SK-N-SH (cell line): Measurements from ENCODE around the gene PRMT7. TPM values are rescaled to one million over a fixed set of nuclear protein-coding genes. Genes with fewer than 3 reads are reported as not detected.

Experiments used
- CTCF ChIA-PET: fragments of 300-600, 350-600 bp; formaldehyde crosslinking; extraction: SDS; loops from one replicate; lab custom pipeline; 2021; lab: Yijun Ruan, JAX
- POLR2A ChIA-PET: fragments of 350-600 bp; sonication (Branson Sonifier 250); formaldehyde crosslinking; extraction: SDS; loops from one replicate; lab custom pipeline; 2020; ENCODE audit warnings: antibody characterized with exemption, inconsistent platforms; lab: Yijun Ruan, JAX
- DNase-seq: peaks from one replicate; pipeline ENCODE4 v3.0.0; 2012
- H2AFZ ChIP-seq: fragments of 200-600 bp; sonication (generic); 2 replicates; pipeline ENCODE4 v1.8.1; 2016; ENCODE audit warnings: antibody characterized with exemption, mild to moderate bottlenecking, low read depth
- H3F3A ChIP-seq: fragments of 200-600 bp; sonication (generic); replicated peaks from 2 replicates; pipeline ENCODE3; 2016; ENCODE audit warnings: antibody characterized with exemption, mild to moderate bottlenecking; ENCODE audit not compliant: insufficient read depth
- H3K27ac ChIP-seq, 2 experiments: fragments of 200-500 bp in 1 of 2; fragments of 200-600 bp in 1 of 2; sonication (Bioruptor generic) in 1 of 2; sonication (generic), shearing (Covaris generic) in 1 of 2; 2 replicates each; pipeline versions ENCODE4 v1.5.1 to v1.6.1; 2014 to 2016; ENCODE audit warnings: low read depth in 2 of 2, inconsistent platforms in 1 of 2, low read length in 1 of 2, mild to moderate bottlenecking in 1 of 2, mixed read lengths in 1 of 2
- H3K27me3 ChIP-seq: fragments of 200-600 bp; sonication (generic), shearing (Covaris generic); 2 replicates; pipeline ENCODE4 v1.6.1; 2016; ENCODE audit warnings: mixed run types; ENCODE audit not compliant: insufficient read depth
- H3K36me3 ChIP-seq, 2 experiments: fragments of 200-500 bp in 1 of 2; fragments of 200-600 bp in 1 of 2; sonication (Bioruptor generic) in 1 of 2; sonication (generic) in 1 of 2; replicated peaks in 1 of 2; 2 replicates each; pipeline versions ENCODE3 to v1.5.1; 2014 to 2016; ENCODE audit warnings: low read length in 1 of 2, mild to moderate bottlenecking in 1 of 2; ENCODE audit not compliant: insufficient read depth in 2 of 2, control insufficient read depth in 1 of 2
- H3K4me1 ChIP-seq, 2 experiments: fragments of 200-500 bp in 1 of 2; fragments of 200-600 bp in 1 of 2; sonication (Bioruptor generic) in 1 of 2; sonication (generic), shearing (Covaris generic) in 1 of 2; 2 replicates each; pipeline versions ENCODE4 v1.5.1 to v1.6.1; 2014 to 2016; ENCODE audit warnings: low read depth in 1 of 2, low read length in 1 of 2, mixed run types in 1 of 2; ENCODE audit not compliant: insufficient read depth in 2 of 2, control insufficient read depth in 1 of 2
- H3K4me2 ChIP-seq: fragments of 200-600 bp; sonication (generic), shearing (Covaris generic); 2 replicates; pipeline ENCODE4 v1.6.1; 2017; ENCODE audit warnings: mixed run types
- H3K4me3 ChIP-seq, 2 experiments: fragments of 200-500 bp in 1 of 2; fragments of 200-600 bp in 1 of 2; sonication (Bioruptor generic) in 1 of 2; sonication (generic), shearing (Covaris generic) in 1 of 2; 2 replicates each; pipeline versions ENCODE4 v1.5.1 to v1.8.1; 2014 to 2016; ENCODE audit warnings: low read depth in 2 of 2, inconsistent platforms in 1 of 2, low read length in 1 of 2, mild to moderate bottlenecking in 1 of 2, mixed read lengths in 1 of 2, moderate library complexity in 1 of 2
- H3K79me2 ChIP-seq: fragments of 200-600 bp; sonication (generic); 2 replicates; pipeline ENCODE4 v1.8.1; 2017; ENCODE audit warnings: mild to moderate bottlenecking; ENCODE audit not compliant: insufficient read depth
- H3K9ac ChIP-seq: fragments of 200-600 bp; sonication (generic); 2 replicates; pipeline ENCODE4 v1.6.1; 2017; ENCODE audit warnings: mixed run types
- H3K9me2 ChIP-seq: fragments of 200-600 bp; sonication (generic); 2 replicates; pipeline ENCODE4 v1.6.1; 2017; ENCODE audit warnings: mixed run types
- H3K9me3 ChIP-seq: fragments of 200-600 bp; sonication (generic); 2 replicates; pipeline ENCODE4 v1.6.1; 2017; ENCODE audit warnings: mixed run types, mild to moderate bottlenecking, moderate library complexity
- H4K20me1 ChIP-seq: fragments of 200-600 bp; sonication (generic); 2 replicates; pipeline ENCODE4 v1.6.1; 2017; ENCODE audit warnings: mild to moderate bottlenecking, mixed run types; ENCODE audit not compliant: insufficient read depth
- CHD2 ChIP-seq: fragments of 150-350 bp; IDR thresholded peaks from 2 replicates; pipeline ENCODE4 v1.6.1; 2018; ENCODE audit warnings: low read length; ENCODE audit not compliant: partially characterized antibody
- FOXJ3 ChIP-seq: sonication (generic); formaldehyde crosslinking; IDR thresholded peaks from 2 replicates; pipeline ENCODE4 v1.5.1; 2020; ENCODE audit warnings: mild to moderate bottlenecking, missing genetic modification reagents
- JUND ChIP-seq: IDR thresholded peaks from 2 replicates; pipeline ENCODE4 v1.4.0; 2012
- MEF2A ChIP-seq: IDR thresholded peaks from 2 replicates; pipeline ENCODE4 v1.4.0; 2012; ENCODE audit warnings: low read depth, borderline replicate concordance
- NRF1 ChIP-seq: IDR thresholded peaks from 2 replicates; pipeline ENCODE4 v1.6.1; 2012; ENCODE audit warnings: low read depth, mild to moderate bottlenecking, low read length
- POLR2AphosphoS5 ChIP-seq: IDR thresholded peaks from 2 replicates; pipeline ENCODE4 v1.6.1; 2012; ENCODE audit warnings: low read depth, low read length
- RAD21 ChIP-seq: IDR thresholded peaks from 2 replicates; pipeline ENCODE4 v1.6.1; 2012; ENCODE audit warnings: mild to moderate bottlenecking, low read length
- RCOR1 ChIP-seq: fragments of 150-350 bp; IDR thresholded peaks from 2 replicates; pipeline ENCODE4 v1.6.1; 2017; ENCODE audit warnings: antibody characterized with exemption, low read length
- RXRA ChIP-seq: IDR thresholded peaks from 2 replicates; pipeline ENCODE4 v1.4.0; 2012; ENCODE audit warnings: low read depth, mild to moderate bottlenecking, borderline replicate concordance
- SIN3A ChIP-seq: IDR thresholded peaks from 2 replicates; pipeline ENCODE4 v1.6.1; 2012; ENCODE audit warnings: low read depth, mild to moderate bottlenecking, low read length, moderate library complexity, borderline replicate concordance
- TAF1 ChIP-seq: IDR thresholded peaks from 2 replicates; pipeline ENCODE4 v1.6.1; 2012; ENCODE audit warnings: low read depth, mild to moderate bottlenecking, low read length, moderate library complexity, borderline replicate concordance
- TCF12 ChIP-seq: IDR thresholded peaks from 2 replicates; pipeline ENCODE4 v1.4.0; 2012
- WGBS: methylation state at CpG from one replicate; pipeline ENCODE4 v1.1.6; 2017; ENCODE audit warnings: low lambda C conversion rate; 5-methylcytosine and 5-hydroxymethylcytosine counted together
- polyA plus RNA-seq, 3 experiments: library from polyadenylated mRNA; depleted of rRNA; stranded (reverse); fragments of >200 nt; gene quantifications; 2 replicates each; pipeline ENCODE4 v1.2.3, GENCODE V29; 2012
- TF ChIP-seq, protein P1 (sequence below): IDR thresholded peaks from 2 replicates; pipeline ENCODE4 v1.4.0; 2012; ENCODE audit warnings: low read depth, borderline replicate concordance
- TF ChIP-seq, protein P2 (sequence below): IDR thresholded peaks from 2 replicates; pipeline ENCODE4 v1.6.1; 2012; ENCODE audit warnings: mild to moderate bottlenecking, low read depth, low read length, moderate library complexity
- TF ChIP-seq, protein P3 (sequence below): fragments of 150-350 bp; IDR thresholded peaks from 2 replicates; pipeline ENCODE4 v1.6.1; 2017; ENCODE audit warnings: antibody characterized with exemption, low read length, low read depth, borderline replicate concordance
- TF ChIP-seq, protein P4 (sequence below): IDR thresholded peaks from 2 replicates; pipeline ENCODE4 v1.4.0; 2012; ENCODE audit warnings: low read depth
- TF ChIP-seq, protein P5 (sequence below): IDR thresholded peaks from 2 replicates; pipeline ENCODE4 v1.4.0; 2012; ENCODE audit warnings: low read depth, borderline replicate concordance

The PRMT7 gene
- polyA plus RNA-seq, 1 of the 3 experiments (the other 2 are of a cell fraction), result 46.0 TPM

DNA sequence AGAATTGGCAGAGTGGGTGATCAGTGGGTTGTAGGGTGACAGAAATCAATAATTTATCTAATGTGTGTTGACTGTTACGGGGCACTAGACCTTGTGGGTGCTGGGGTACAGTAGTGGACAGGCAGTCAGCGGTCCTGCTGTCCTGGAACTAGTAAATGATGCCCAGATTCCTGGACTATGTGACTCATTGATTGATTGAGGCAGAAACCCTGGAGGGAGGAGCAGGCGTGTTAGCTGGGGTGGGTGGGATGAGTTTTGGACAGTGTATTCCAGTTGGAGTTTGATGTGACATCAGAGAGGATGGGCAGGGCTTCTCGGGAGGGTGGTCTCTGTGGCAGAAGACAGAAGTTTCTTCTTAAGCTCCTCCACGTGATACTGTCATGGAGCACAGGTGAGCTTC lies 24.4 kb downstream of the PRMT7 start:
- Histone ChIP-seq H3K9me3 (no peaks in the 10 kb centered on the region), H3F3A (no peaks in the 10 kb centered on the region), H2AFZ (no peak overlapping the region), H3K4me1 (peaks cover 0 to 10% of the 10 kb centered on the region in 2 experiments; a peak in 1 of 4 replicates), H3K9ac (no peak overlapping the region), H3K4me3 (no peak overlapping the region), H3K79me2 (no peaks in the 10 kb centered on the region), H3K36me3 (peaks cover 23 to 29% of the 10 kb centered on the region in 2 experiments), H3K27ac (no peak overlapping the region), H3K9me2 (no peaks in the 10 kb centered on the region), H3K4me2 (no peak overlapping the region), H3K27me3 (no peaks in the 10 kb centered on the region), H4K20me1 (no peaks in the 10 kb centered on the region)
- WGBS, result 94% methylated on average over 5 of the region's 5 CpGs
- TF ChIP-seq, protein P1, sequence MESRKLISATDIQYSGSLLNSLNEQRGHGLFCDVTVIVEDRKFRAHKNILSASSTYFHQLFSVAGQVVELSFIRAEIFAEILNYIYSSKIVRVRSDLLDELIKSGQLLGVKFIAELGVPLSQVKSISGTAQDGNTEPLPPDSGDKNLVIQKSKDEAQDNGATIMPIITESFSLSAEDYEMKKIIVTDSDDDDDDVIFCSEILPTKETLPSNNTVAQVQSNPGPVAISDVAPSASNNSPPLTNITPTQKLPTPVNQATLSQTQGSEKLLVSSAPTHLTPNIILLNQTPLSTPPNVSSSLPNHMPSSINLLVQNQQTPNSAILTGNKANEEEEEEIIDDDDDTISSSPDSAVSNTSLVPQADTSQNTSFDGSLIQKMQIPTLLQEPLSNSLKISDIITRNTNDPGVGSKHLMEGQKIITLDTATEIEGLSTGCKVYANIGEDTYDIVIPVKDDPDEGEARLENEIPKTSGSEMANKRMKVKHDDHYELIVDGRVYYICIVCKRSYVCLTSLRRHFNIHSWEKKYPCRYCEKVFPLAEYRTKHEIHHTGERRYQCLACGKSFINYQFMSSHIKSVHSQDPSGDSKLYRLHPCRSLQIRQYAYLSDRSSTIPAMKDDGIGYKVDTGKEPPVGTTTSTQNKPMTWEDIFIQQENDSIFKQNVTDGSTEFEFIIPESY, result no peak
- no peak for TF ChIP-seq RCOR1
- no peak for TF ChIP-seq NRF1
- TF ChIP-seq, protein P2, sequence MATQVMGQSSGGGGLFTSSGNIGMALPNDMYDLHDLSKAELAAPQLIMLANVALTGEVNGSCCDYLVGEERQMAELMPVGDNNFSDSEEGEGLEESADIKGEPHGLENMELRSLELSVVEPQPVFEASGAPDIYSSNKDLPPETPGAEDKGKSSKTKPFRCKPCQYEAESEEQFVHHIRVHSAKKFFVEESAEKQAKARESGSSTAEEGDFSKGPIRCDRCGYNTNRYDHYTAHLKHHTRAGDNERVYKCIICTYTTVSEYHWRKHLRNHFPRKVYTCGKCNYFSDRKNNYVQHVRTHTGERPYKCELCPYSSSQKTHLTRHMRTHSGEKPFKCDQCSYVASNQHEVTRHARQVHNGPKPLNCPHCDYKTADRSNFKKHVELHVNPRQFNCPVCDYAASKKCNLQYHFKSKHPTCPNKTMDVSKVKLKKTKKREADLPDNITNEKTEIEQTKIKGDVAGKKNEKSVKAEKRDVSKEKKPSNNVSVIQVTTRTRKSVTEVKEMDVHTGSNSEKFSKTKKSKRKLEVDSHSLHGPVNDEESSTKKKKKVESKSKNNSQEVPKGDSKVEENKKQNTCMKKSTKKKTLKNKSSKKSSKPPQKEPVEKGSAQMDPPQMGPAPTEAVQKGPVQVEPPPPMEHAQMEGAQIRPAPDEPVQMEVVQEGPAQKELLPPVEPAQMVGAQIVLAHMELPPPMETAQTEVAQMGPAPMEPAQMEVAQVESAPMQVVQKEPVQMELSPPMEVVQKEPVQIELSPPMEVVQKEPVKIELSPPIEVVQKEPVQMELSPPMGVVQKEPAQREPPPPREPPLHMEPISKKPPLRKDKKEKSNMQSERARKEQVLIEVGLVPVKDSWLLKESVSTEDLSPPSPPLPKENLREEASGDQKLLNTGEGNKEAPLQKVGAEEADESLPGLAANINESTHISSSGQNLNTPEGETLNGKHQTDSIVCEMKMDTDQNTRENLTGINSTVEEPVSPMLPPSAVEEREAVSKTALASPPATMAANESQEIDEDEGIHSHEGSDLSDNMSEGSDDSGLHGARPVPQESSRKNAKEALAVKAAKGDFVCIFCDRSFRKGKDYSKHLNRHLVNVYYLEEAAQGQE, result no peak
- TF ChIP-seq TCF12, result no peak
- TF ChIP-seq, protein P3, sequence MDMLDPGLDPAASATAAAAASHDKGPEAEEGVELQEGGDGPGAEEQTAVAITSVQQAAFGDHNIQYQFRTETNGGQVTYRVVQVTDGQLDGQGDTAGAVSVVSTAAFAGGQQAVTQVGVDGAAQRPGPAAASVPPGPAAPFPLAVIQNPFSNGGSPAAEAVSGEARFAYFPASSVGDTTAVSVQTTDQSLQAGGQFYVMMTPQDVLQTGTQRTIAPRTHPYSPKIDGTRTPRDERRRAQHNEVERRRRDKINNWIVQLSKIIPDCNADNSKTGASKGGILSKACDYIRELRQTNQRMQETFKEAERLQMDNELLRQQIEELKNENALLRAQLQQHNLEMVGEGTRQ, result no peak
- TF ChIP-seq SIN3A, result no peak
- no peak for TF ChIP-seq MEF2A
- TF ChIP-seq TAF1, result no peak
- no peak for TF ChIP-seq JUND
- TF ChIP-seq RXRA, result no peak
- TF ChIP-seq, protein P4, sequence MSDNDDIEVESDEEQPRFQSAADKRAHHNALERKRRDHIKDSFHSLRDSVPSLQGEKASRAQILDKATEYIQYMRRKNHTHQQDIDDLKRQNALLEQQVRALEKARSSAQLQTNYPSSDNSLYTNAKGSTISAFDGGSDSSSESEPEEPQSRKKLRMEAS, result no peak
- TF ChIP-seq POLR2AphosphoS5, result no peak
- TF ChIP-seq, protein P5, sequence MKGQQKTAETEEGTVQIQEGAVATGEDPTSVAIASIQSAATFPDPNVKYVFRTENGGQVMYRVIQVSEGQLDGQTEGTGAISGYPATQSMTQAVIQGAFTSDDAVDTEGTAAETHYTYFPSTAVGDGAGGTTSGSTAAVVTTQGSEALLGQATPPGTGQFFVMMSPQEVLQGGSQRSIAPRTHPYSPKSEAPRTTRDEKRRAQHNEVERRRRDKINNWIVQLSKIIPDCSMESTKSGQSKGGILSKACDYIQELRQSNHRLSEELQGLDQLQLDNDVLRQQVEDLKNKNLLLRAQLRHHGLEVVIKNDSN, result no peak
- TF ChIP-seq RAD21, result no peak
- no peak for TF ChIP-seq CHD2
- no peak for TF ChIP-seq FOXJ3
- no peak for DNase-seq
- ChIA-PET CTCF (interaction anchor here (2.0 to 20.3 kb wide), 2 partner anchors 23 to 71 kb away, joined by 6 to 355 read pairs; partner anchors contain the start of genes PRMT7, SLC7A6 and SLC7A6OS), POLR2A (no interaction called here)
